CD4-positive, alpha-beta T cell treated with Interferon gamma for 1 hour (primary cell): Measurements from ENCODE around the gene PTPN21.
A peak's percentile ranks its signal among the peaks of the same experiment; 100 is the strongest.

Experiments used
- DNase-seq: peaks from one replicate; pipeline ENCODE4 v3.0.0-alpha.2; 2020

Gene PTPN21

GRCh38 chr14:88502740-88503139 is 52.1 kb downstream of the PTPN21 start:
- DNase-seq, result no peak

- DNase-seq, result no peak
Measured at GRCh38 chr14:88500611-88501010, 54.2 kb downstream of the PTPN21 start.

GRCh38 chr14:88499225-88499624 is 55.6 kb downstream of the PTPN21 start:
- DNase-seq, result no peak

GRCh38 chr14:88496414-88496813 is 58.4 kb downstream of the PTPN21 start:
- DNase-seq, result no peak

GRCh38 chr14:88493392-88494185 is 61.2 kb downstream of the PTPN21 start:
- no peak for DNase-seq

GRCh38 chr14:88492272-88493089 is 62.3 kb downstream of the PTPN21 start:
- DNase-seq, result peak; percentile 44

- no peak for DNase-seq
Measured at GRCh38 chr14:88490168-88490567, 64.6 kb downstream of the PTPN21 start.

GRCh38 chr14:88488897-88489296 is 65.9 kb downstream of the PTPN21 start:
- no peak for DNase-seq

- DNase-seq, result no peak
Measured at GRCh38 chr14:88488081-88488480, 66.7 kb downstream of the PTPN21 start.

- no peak for DNase-seq
Measured at GRCh38 chr14:88482524-88482923, 72.3 kb downstream of the PTPN21 start.

- no peak for DNase-seq
Measured at GRCh38 chr14:88481794-88482193, 73.0 kb downstream of the PTPN21 start.

- no peak for DNase-seq
Measured at GRCh38 chr14:88481059-88481458, 73.7 kb downstream of the PTPN21 start.

- no peak for DNase-seq
Measured at GRCh38 chr14:88479574-88479987, 75.2 kb downstream of the PTPN21 start.

GRCh38 chr14:88478931-88479330 is 75.9 kb downstream of the PTPN21 start:
- DNase-seq, result no peak

GRCh38 chr14:88477513-88478250 is 77.1 kb downstream of the PTPN21 start:
- no peak for DNase-seq

- DNase-seq, result no peak
Measured at GRCh38 chr14:88476825-88477224, 78.0 kb downstream of the PTPN21 start.

GRCh38 chr14:88476214-88476774 is 78.5 kb downstream of the PTPN21 start:
- no peak for DNase-seq

GRCh38 chr14:88473791-88474190 is 81.0 kb downstream of the PTPN21 start:
- DNase-seq, result no peak

GRCh38 chr14:88470542-88471440 is 84.0 kb downstream of the PTPN21 start:
- no peak for DNase-seq

- DNase-seq, result no peak
Measured at GRCh38 chr14:88468406-88468805, 86.4 kb downstream of the PTPN21 start.

GRCh38 chr14:88463318-88463717 is 91.5 kb downstream of the PTPN21 start:
- no peak for DNase-seq

- no peak for DNase-seq
Measured at GRCh38 chr14:88454886-88455285, 99.9 kb downstream of the PTPN21 start.
